ENCODE measurements around the gene TYROBP.
"Not testable (repeated sequence)": the region's sequence is repeated elsewhere in the genome, so short reads cannot be mapped to it uniquely, and the experiment has no call there.

TYROBP gene

DNA sequence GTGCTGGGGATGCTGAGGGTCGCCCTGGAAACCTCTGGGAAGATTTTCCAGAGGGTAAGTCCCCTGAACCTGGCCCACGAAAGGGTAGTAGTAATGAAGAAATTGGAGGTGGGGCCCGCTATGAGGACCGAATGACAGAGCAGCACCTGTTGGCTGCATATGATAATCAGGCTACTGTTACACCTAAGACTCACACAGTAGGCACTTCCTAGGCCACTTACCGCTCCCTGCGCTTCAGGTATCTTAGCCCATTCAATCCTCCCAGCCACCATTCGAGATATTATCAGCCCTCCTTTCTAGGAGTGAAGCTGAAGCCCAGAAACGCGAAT is 23.7 kb upstream of the TYROBP start:
- no peak for DNase-seq (ENCODE audit: low read depth, low spot score)

DNA sequence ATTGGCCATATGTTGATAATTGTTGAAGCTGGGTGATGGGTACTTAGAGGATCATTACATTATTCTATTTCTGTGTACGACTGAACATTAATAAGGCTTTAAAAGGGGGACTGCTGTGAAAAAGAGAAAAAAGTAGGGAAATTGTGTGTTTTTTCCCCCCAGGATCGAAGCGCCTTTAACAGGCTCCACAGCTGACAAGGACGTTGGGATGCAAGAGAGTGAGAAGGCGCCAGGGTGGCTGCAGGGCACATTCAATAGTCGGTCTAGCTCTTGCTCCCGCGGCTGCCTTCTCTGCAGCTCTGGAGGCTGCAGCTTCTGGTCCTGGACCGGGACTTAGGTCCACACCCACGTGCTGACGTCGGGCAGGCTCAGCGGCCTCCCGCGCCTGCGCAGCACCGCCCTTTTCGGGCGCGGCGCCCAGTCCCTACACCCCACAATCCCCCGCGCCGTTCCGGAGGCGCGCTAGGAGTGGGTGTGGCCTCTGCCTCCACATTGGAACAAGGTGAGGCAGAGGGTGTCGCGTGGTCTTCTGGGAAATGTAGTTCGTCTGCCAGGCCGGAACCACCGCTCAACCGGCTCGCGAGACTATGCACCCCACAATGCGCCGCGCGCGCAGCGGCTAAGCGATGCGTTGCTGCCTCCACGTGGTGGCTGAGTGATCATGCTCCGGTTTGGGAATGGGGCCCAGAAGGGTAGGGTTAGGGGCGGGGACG is 23.2 kb upstream of the TYROBP start:
- DNase-seq (ENCODE audit: low read depth, low spot score), result peak; percentile 99

DNA sequence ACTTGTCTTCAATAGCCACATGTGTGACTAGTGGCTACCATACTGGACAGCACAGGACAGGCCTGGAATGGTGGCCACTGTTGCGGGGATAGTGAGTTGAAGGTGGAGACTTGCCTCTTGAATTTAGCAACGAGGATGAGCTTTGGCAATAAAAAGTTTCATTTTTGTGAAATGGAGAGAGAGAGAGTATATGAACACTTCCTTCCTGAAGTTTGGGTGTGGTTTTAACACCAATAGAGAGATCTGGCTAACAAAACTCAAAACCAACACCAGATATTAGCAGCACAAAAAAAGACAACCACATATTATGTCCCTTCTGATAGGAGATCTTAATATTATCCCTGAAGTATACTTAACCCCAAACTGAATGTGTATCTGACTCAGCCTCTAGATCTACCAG is 21.8 kb upstream of the TYROBP start:
- no peak for DNase-seq (ENCODE audit: low read depth, low spot score)

DNA sequence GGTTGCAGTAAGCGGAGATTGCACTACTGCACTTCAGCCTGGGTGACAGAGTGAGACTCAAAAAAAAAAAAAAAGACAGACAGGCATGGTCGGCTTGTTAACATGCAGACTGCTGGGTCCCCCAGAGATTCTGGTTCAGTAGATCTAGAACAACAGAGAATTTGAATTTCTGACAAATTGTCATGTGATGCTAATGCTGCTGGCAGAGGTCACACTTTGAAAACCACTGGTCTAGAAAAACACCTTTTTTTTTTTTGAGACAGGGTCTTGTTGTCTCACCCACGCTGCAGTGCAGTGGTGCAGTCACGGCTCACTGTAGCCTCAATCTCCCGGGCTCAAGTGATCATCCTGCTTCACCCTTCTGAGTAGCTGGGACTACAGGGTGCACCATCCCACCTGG is 20.4 kb upstream of the TYROBP start:
- no peak for DNase-seq (ENCODE audit: low read depth, low spot score)

DNA sequence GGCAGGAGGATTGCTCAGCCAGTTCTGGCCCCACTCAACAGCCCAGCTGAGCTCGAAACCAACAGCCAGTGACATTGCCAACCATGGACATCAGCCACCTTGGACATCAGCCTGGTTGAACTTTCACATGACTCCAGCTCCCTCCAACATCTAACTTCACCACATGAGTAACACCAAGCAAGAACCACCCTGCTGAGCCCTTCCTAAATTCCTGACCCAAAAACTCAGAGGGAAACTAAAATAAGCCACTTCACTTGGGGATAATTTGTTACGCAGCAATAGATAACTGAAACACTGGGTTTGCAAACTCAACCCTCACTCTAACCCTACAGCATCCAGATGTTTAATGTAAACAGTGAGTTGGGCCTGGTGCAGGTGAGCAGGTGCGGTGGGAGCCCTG is 17.4 kb upstream of the TYROBP start:
- no peak for DNase-seq (ENCODE audit: low read depth, low spot score)

DNA sequence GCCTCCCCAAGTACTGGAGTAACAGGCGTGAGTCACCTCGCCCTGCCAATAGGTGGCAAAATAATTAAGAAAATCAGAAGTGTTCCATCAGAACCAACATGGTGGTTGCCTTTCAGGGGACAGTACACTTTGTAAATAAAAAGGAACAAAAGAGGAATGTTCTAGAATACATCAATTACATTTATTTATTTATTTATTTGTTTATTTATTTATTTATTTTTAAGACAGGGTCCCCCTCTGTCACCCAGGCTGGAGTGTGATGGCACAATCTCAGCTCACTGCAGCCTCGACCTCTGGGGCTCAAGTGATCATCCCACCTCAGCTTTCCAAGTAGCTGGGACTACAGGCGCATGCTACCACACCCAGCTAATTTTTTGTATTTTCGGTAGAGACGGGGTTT is 12.9 kb upstream of the TYROBP start:
- no peak for DNase-seq (ENCODE audit: low read depth, low spot score)

DNA sequence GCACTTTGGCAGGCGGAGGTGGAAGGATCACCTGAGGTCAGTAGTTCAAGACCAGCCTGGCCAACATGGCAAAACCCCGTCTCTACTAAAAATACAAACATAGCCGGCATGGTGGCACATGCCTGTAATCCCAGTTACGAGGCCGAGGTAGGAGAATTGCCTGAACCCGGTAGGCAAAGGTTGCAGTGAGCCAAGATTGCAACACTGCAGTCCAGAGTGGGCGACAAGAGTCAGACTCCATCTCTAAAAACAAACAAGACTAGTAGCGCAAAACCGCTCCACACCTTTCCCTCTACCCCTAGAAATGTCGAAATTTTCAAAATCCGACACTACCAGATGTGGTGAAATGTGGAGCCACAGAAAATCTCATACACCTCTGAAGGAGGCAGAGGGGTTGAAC is 11.2 kb upstream of the TYROBP start:
- no peak for DNase-seq (ENCODE audit: low read depth, low spot score)

DNA sequence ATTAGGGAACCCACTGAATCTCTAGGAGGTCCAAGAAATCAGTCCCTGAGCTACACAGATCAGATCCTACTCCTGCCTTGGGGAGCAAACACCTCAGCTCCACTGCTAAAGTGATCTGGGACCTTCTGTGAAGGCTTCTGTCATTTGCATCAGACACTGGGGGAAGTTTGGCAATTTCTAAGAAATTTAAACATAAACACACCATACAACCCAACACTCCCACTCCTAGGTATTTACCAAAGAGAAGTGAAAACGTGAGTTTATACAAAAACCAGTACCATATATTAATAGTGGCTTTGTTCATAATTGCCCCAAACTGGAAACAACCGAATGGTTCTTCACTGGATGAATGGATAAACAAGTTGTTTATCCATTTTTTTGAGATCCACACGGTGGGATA is 7.3 kb upstream of the TYROBP start:
- DNase-seq (ENCODE audit: low read depth, low spot score), result no peak

DNA sequence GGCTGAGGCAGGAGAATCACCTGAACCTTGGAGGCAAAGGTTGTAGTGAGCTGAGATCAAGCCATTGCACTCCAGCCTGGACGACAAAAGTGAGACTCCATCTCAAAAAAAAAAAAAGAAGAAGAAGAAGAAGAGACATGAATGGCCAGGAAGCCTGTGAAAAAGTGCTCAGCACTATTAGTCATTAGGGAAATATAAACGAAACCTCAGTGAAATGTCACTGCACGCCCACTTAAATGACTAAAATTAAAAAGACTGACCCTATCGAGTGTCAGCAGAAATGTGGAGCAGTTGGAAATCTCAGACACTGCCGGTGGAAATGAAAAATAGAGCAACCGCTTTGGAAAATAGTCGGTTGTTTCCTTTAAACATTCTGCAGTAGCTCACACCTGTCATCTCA is 5.5 kb upstream of the TYROBP start:
- DNase-seq (ENCODE audit: low read depth, low spot score), result no peak

DNA sequence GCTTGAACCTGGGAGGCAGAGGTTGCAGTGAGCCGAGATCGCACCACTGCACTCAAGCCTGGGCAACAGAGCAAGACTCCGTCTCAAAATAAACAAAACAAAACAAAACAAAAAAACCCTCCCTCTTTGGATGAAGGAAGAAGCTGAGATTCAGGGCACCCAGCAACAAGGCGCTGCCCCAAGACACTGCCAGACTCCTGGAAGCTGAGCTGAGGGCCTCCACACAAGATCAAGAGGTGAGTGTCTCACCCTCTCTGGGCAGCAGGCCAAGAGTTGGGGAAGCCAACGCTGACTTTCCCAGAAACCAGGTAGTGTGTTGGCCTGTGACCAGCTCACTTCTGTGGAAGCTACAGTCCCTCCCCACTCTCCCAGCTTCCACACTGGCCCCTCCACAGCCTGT is 3.7 kb upstream of the TYROBP start:
- no peak for DNase-seq (ENCODE audit: low read depth, low spot score)

DNA sequence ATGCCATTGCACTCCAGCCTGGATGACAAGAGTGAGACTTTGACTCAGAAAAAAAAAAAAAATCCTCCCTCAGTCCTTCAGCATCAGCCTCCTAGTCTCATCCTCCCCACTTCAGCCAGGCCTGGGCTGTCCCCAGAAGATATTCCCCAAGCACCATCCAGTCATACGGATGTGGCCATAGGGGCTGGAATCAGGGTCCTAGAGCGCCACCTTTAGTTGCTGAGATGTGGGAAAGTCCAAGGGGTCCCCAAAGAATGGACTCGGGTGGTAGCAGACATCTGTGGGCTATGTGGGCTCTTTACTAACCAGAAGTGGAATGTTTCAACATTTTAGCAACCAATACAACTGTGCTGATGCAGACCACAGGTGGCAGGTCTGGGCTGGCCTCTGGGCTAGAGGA is 3.1 kb upstream of the TYROBP start:
- DNase-seq (ENCODE audit: low read depth, low spot score), result no peak

DNA sequence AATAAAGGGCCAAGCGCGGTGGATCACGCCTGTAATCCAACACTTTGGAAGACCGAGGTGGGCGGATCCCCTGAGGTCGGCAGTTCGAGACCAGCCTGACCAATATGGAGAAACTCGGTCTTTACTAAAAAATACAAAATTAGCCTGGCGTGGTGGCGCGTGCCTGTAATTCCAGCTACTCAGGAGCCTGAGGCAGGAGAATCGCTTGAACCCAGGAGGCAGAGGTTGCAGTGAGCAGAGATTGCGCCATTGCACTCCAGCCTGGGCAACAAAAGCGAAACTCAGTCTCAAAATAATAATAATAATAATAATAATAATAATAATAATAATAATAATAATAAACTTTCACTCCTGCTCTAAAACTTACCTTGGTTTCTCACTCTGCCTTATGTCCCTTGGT is 2.3 kb upstream of the TYROBP start:
- DNase-seq (ENCODE audit: low read depth, low spot score), result not testable (repeated sequence)

DNA sequence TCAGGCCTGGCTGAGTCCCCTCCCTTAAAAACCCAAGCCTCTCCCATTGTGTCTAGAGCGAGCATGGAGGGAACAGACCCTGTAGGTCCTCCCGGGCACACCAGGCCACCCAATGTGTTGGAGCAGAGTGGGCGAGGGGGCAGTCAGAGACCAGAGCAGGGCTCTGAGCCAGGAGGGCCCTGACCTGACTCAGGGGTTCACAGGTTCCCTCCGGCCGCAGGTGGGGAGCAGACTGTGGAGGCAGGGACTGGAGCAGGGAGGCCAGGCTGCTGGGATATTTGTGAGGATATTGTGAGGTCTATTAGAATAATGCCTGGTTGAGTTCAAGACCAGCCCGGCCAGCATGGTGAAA is 1.6 kb upstream of the TYROBP start:
- no peak for DNase-seq (ENCODE audit: low read depth, low spot score)

DNA sequence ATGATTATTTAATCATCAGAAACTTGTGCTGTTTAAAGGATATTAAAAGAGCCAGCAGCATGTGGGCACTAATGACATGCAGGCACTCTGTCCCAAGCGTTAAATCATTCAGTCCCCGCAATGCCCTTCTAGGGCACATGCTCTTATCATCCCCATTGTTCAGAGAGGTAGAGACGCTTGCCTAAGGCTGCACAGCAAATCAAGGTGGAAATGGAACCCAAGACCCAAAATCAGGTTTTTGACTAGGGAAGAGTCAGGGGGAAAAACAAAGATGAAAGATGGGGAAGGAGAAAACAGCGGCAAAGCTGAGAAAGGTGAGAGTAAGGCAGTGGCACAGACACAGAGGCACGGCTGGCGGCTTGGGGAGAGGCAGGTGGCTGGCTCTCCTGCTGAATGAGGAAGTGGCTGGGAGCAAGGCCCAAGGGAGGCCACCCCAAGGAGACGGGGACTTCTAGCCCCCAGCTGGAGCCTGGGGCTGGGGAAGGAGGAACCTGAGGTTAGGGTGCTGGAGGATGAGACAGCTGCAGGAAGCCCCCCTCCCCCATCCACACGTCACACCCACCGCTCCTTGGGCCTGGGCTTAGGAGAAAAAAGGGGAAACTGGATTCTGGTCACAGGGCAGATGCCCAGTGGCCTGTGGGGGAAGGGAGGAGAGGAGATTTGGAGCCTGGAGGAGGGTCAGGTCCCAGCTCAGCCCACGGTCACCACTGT is 1.0 kb upstream of the TYROBP start:
- no peak for DNase-seq (ENCODE audit: low read depth, low spot score)

DNA sequence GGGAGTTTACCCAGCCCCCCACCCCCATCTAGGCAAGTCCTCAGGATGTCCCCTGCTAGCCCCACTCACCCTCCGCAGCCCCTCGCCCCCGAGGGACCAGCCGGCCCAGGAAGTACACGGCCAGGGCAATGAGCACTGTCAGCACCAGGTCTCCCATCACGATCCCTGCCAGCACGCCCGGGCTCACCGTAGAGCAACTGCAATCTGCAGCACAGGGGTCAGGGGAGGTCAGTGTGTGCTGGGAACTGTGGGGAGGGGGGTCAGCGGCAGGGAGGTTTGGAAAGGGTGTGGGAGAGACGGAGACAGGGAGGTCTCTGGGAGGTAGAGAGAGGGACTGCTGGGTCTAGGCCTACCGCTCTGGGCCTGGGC is 734 bp downstream of the TYROBP start:
- no peak for DNase-seq (ENCODE audit: low read depth, low spot score)

DNA sequence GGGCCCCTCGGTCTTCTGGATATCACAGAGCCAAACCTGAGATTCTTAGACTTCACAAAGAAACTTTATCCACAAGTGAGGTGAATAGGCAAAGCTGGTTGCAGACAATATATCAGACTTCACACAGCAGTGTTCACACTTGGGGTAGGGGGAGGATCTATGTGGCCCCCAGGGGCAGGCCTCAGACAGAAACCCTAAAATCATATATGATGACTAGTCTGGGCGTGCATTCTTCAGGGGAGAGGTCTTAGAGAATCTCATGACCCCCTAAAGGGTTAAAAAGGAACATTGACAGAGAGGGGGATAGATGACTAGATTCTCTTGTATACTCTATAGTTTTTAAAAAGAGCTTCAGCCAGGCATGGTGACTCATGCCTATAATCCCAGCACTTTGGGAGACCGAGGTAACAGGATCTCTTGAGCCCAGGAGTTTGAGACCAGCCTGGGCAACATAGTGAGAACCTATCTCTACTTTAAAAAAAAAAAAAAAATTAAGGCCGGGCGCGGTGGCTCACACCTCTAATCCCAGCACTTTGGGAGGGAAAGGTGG is 2.8 kb downstream of the TYROBP start:
- DNase-seq (ENCODE audit: low read depth, low spot score), result no peak

DNA sequence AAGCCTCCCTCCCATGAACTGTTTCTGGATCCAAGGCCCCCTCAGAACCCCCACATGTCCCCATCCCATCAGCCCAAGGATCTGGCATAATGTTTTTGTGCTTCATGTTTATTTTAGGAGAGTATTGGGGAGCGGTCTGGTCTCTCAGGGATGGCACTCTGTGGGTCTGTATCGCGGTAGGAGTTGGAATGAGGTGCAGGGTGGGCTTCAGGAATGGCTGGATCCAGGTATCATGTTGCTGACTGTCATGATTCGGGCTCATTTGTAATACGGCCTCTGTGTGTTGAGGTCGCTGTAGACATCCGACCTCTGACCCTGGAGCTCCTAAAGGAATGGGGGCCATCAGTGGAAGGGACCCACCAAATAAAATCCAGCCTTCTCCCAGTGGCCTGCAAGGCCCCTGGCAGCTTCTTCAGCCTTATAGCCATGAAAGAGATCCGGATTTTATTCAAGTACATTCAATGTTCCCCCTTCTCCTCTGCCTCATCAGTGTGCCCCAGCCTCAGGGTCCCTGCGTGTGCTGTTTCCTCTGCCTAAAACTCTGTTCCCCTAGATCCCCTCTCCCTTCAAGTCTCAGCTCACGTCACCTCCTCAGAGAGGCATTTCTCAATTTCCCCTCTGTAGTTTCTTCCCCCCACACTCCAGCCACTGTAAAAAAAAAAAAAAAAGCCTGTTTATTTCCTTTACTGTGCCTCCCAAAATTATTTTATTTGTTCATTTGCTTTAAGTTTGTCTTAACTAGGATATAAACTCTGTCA is 3.6 kb downstream of the TYROBP start:
- no peak for DNase-seq (ENCODE audit: low read depth, low spot score)

DNA sequence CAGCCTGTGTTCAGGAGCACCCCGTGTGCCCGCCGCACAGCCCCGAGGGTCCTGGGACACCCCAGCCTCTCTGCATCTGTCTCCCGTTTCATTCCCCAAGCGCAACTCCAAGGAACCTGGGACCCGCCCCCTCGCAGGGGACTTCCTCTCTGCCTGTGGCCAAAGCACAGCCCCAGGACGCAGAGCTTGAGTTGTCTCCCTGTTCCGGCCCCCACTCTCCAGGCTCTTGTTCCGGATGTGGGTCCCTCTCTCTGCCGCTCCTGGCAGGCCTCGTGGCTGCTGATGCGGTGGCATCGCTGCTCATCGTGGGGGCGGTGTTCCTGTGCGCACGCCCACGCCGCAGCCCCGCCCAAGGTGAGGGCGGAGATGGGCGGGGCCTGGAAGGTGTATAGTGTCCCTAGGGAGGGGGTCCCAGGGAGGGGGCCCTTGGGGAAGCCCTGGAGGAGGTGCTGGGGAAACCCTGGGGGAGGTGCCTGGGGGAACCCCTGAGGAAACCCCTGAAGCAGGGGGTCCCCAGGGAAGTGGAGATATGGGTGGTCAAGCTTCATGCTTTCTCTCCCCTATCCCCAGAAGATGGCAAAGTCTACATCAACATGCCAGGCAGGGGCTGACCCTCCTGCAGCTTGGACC is 4.4 kb downstream of the TYROBP start:
- DNase-seq (ENCODE audit: low read depth, low spot score), result peak; percentile 75

DNA sequence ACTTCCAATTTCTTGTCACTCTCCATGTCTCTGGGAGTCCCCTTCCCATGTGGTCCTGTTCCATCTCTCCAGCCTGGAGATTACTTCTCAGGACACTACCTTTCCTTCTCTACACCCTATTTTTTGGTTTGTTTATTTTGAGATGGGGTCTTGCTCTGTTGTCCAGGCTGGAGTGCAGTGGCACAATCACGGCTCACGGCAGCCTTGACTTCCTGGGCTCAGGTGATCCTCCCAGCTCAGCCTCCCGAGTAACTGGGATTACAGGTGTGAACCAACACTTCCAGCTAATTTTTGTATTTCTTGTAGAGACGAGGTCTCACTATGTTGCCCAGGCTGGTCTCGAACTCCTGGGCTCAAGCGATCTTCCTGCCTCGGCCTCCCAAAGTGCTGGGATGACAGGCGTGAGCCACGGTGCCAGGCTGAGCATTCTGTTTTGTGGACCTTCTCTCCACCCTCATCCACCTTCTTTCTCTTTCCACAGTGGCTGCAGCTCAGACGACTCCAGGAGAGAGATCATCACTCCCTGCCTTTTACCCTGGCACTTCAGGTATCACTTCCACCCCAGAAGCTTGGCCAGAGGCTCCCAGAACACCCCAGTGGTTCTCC is 5.1 kb downstream of the TYROBP start:
- no peak for DNase-seq (ENCODE audit: low read depth, low spot score)

DNA sequence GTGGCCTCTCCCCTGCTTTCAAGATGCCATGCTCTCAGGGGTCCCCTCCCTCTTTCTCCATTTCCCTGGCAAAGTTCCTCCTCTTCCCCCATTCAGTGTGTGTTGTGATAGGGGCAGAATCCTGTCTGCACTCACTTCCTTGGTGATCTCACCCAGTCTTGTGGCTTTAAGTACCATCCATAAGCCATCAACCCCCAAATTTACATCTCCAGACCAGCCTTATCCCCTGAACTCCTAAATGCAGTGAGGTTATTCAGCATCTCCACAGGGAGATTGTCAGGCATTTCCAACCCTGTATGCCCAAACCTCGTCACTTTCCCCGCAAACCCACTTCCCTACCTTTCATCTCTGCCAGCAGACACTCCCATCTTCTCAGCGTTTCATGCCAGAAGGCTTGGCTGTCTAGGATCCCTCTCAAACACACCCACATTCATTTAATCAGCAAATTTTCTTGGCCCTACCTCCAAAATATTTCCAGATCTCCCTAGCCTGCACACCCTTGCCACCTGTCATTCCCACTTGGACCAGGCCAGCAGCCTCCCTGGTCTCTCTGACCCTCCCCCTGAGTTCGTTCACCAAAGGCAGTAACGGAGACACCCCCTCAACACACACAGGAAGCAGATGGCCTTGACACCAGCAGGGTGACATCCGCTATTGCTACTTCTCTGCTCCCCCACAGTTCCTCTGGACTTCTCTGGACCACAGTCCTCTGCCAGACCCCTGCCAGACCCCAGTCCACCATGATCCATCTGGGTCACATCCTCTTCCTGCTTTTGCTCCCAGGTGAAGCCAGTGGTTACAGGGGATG is 6.0 kb downstream of the TYROBP start, which contains the start of gene HCST:
Gene HCST, plus strand, starts transcription at position 676 of the 808 bp plus-strand sequence. Its CDS starts 65 bp downstream, at position 741.
- no peak for DNase-seq (ENCODE audit: low read depth, low spot score)

DNA sequence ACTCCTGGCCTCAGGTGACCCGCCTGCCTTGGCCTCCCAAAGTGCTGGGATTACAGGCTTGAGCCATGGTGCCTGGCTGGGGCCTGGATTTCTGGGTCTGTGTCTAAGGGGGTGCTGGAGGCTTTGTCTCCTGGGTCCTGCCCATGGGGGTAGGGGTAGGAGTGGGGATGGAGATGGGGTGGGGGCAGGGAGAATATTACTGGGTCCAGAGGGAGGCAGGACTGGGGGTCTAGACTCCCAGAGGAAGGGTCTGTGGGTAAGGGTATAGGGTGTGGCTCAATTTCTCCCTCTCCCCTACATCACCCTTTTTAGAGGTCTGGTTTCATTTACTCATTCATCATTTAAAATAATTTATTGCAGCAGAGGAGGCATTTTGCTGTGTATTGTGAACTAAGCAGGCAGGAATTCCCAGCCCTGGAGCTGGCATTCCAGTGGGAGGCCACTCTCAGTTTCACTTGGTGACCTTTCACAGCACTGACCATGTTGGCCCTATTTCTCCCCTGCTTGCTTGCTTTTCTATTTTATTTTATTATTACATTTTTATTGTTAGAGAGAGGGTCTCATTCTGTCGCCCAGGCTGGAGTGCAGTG is 6.9 kb downstream of the TYROBP start:
- DNase-seq (ENCODE audit: low read depth, low spot score), result no peak

Data from activated CD4-positive, CD25-positive, alpha-beta regulatory T cell treated with anti-CD3 and anti-CD28 coated beads, Interleukin-2, amount 50 U/mL, for 16 hours (primary cell).